SU-DHL-6 (cell line): Measurements from ENCODE around the gene SGPP1.

Experiments used
- EZH2phosphoT487 ChIP-seq: fragments of 200-600 bp; sonication (generic), shearing (Covaris generic); conservative IDR thresholded peaks from 2 replicates; pipeline ENCODE4 v1.6.1; 2018; ENCODE audit warnings: mild to moderate bottlenecking, antibody characterized with exemption, low read length, moderate library complexity, mixed read lengths
- TF ChIP-seq, protein P1 (sequence below): fragments of 200-600 bp; sonication (generic); IDR thresholded peaks from one replicate; pipeline ENCODE4 v1.5.1; 2017; ENCODE audit warnings: antibody characterized with exemption, mild to moderate bottlenecking, low read length, moderate library complexity; ENCODE audit not compliant: insufficient read depth, poor library complexity, severe bottlenecking

DNA sequence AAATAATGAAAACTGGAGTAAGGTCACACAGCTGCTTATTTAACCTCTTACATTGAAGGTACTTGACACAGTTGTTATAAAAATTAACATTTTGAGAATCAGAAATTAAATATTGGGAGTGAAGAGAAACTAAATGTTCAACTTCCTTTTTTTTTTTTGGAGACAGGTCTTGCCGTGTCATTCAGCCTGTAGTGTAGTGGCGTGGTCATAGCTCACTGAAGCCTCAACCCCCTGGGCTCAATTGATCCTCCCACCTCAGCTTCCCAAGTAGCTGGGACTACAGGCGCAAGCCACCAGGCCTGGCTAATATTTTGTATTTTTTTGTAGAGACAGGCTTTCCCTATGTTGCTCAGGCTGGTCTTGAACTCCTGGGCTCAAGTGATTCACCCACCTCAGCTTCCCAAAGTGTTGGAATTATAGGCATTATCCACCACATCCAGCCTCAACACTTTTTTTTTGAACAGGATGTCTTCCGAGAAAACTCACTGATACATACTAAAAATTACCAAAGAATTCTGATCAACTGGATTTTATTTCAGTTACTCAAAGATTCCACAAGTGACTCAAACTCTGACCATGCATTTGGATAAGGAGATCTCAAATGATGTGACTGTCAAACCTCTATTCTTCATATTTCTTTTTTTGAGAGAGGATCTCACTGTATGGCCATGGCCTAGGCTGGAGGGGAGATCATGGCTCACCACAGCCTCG lies 35.4 kb downstream of the SGPP1 start:
- TF ChIP-seq, protein P1, sequence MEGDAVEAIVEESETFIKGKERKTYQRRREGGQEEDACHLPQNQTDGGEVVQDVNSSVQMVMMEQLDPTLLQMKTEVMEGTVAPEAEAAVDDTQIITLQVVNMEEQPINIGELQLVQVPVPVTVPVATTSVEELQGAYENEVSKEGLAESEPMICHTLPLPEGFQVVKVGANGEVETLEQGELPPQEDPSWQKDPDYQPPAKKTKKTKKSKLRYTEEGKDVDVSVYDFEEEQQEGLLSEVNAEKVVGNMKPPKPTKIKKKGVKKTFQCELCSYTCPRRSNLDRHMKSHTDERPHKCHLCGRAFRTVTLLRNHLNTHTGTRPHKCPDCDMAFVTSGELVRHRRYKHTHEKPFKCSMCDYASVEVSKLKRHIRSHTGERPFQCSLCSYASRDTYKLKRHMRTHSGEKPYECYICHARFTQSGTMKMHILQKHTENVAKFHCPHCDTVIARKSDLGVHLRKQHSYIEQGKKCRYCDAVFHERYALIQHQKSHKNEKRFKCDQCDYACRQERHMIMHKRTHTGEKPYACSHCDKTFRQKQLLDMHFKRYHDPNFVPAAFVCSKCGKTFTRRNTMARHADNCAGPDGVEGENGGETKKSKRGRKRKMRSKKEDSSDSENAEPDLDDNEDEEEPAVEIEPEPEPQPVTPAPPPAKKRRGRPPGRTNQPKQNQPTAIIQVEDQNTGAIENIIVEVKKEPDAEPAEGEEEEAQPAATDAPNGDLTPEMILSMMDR: no peak
- no peak for TF ChIP-seq EZH2phosphoT487
